GM18526 (cell line): ENCODE measurements around the gene IGDCC3.

Experiments used
- POLR2A ChIP-seq: IDR thresholded peaks from 3 replicates; pipeline ENCODE4 v1.6.1; 2011; ENCODE audit not compliant: insufficient read length; ENCODE audit errors: extremely low read depth

IGDCC3 gene

GRCh38 chr15:65334586-65335231, 43.1 kb downstream of the IGDCC3 start:
- no peak for TF ChIP-seq POLR2A

DNA sequence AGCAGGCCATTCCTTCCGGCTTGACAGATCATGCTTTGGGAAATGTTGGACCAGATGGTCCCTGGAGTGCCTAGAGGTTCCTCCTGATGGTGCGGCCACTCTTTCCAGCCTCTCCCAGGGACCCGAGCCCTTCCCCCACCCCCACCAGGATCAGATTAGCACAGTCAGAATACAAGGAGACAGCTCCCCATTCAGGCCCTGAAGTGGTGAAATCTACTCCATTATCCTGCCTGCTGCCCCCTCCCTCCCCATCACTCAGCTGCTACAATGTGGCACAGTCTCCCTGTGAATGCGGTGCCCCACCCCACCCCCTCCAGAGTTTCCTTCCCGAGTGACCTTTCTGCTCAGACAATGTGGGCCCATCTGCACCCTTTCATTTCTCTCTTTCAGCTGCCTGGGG, 43.9 kb downstream of the IGDCC3 start:
- no peak for TF ChIP-seq POLR2A

GRCh38 chr15:65333148-65333820, 44.5 kb downstream of the IGDCC3 start:
- TF ChIP-seq POLR2A = no peak

GRCh38 chr15:65332391-65333147, 45.2 kb downstream of the IGDCC3 start:
- no peak for TF ChIP-seq POLR2A

DNA sequence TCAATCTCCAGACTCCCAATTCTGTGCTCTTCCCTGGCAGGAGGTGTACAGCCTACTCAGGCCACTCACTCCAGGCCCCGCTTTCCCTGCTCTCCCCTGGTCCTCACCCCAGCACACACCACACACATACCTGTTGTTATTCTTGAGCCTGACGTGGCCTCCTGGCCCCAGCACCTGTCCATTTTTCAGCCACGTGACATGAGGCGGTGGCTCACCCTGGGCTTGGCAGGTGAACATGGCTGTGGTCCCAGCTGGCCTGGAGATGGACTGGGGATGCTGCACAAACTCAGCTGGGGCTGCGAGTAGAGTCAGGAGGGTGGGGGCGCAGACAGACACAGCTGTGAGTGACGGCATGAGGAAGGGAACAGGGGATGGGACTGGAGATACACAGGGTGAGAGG, 46.0 kb downstream of the IGDCC3 start:
- no peak for TF ChIP-seq POLR2A

DNA sequence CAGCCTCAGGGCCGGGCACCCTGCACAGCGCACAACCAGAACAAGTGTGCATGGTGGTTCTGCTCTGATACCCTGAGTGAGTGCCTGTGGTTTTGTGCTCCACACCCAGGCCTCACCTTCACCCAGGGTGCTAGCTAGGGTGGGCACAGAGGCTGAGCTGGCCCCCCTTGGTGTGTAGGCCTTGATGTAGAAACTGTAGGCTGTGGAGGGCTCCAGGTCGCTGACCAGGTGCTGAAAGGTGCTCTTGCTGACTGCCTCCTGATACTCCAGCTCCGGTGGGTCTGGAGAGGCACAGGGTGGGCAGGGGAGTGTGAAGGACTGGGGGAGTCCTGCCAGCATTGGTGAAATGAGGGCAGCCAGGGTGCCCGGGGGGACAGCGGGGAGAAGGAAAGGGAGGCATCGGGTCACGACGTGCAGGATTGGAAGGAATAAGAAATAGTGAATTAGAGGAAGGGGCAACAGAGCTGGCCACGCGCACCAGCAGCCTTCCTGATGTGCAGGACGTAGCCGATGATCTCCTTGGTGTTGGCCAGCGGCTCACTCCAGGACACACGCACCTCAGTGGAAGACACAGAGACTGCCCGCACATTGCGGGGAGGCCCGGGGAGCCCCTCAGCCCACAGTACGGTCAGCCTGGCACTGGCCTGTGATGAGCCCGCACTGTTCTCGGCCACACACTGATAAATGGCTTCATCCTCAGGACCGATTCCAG, 46.7 kb downstream of the IGDCC3 start:
- no peak for TF ChIP-seq POLR2A

DNA sequence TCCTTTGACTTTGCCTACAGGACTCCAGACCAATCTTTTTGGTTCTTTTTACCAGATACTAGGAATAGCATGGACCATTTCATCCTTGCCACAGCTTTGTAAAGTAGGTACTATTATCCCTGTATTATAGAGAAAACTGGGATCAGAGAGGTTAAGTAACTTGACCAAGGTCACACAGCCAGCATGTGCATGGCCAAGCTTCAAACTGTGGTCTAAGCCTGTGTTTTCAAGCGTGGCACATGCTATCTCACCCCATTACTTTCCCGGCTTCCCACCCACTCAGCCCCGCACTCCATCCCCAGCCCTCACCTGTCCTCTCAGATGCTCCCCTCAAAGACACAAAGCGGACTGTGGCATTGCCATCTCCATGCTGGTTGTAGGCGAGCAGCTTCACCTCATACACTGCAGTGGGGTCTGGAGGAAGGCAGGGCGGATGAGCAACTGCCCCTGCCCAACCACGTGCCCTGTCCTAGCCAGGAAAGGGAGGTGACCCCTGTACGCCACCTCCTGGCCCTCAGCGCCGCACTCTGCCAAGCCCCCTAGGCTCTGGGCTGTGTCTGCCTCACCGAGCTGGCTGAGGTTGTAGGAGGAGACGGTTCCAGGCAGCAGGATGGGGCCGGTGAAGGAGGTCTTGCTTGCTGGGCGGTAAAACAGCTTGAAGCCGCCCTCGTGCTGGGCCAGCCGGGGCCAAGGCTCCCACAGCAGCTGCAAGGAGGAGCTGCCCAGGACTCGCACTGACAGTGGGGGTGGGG, 47.6 kb downstream of the IGDCC3 start:
- no peak for TF ChIP-seq POLR2A

DNA sequence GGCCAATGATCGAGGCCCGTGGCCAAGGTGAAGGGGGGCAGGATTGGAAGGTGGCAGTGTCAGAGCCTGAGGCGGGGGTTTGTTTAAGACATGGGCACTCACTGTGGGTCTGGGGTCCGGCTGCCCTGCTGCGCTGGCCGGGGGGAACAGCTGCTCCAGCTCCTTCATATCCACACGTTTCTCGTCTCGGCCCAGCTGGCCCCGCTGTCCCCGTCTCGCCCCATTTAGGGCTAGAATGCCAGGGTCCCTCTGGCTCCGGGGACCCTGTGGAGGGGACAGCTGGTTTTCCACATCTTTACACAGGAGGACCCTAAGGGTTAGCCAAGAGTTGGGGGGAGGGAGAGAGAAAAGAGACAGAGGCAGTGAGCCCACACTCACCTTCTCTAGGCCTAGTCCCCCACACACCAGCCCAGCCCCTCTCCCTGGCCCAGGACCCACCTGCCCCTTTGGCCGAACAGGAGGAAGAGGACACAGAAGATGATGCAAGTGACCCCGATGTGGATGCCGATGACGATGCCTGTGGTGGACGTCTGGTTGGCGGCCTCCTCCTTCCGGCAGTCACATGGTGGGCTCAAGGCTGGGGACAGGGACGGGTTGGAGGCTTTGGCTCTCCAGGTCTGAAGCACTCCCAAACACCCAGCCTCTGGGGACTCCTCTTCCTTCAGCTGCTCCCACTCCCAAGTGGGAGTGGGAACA, 48.4 kb downstream of the IGDCC3 start:
- TF ChIP-seq POLR2A = no peak

DNA sequence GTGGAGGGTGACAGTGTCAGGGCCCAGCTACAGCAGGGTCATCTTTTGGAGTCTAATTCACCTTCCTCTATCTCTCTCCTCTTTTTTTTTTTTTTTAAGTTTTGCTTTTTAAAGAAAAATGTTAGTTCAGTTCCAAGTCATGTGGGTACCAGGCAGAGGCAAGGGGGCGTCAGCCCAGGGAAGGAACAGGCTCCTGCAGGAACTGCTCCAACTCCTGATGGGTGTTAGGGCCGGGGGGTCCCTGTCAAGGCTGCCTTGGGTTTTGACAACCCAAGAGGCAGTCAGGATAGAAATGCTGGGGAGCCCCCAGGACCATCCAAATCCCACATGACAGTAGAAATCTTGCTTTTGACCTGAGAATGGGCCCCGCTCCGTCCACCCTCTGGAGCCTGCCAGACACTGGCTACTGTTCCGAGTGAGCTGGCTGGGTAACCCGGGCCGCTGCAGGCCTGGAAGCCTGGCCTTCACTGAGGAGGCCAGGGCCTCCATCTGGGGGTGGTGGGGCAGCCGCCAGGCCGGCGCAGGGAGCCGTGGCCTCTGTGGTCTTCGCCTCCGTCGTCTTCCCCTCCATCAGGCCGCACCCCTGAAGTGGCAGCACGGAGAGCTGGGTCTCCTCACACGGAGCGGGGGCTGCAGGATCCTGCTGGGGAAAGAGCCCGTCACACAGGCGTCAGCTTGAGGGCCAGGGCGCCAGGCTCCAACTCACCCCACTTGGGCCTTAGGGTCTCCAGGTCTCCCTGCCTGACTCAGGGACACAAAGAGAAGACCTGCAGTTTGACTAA, 49.1 kb downstream of the IGDCC3 start:
- TF ChIP-seq POLR2A = no peak

GRCh38 chr15:65327651-65328393, 50.0 kb downstream of the IGDCC3 start:
- TF ChIP-seq POLR2A = no peak

- no peak for TF ChIP-seq POLR2A
These were observed 51.0 kb downstream of the IGDCC3 start for GRCh38 chr15:65326818-65327217.

GRCh38 chr15:65326117-65326526, 51.7 kb downstream of the IGDCC3 start:
- no peak for TF ChIP-seq POLR2A

- TF ChIP-seq POLR2A = no peak
These were observed 54.7 kb downstream of the IGDCC3 start for GRCh38 chr15:65323071-65323511.
